Osteoblast (primary cell): ENCODE measurements around the gene CXXC5. TPM values are rescaled to one million over a fixed set of nuclear protein-coding genes. Genes with fewer than 3 reads are reported as not detected.

ENCODE experiments used
- DNase-seq: peaks from one replicate; pipeline ENCODE4 v3.0.0; 2011; ENCODE audit warnings: low spot score, mixed read lengths; ENCODE audit not compliant: insufficient read length; ENCODE audit errors: missing footprints
- H2AFZ ChIP-seq: 2 replicates; pipeline ENCODE4 v1.6.0; 2011; ENCODE audit warnings: mild to moderate bottlenecking, low read length
- H3K27ac ChIP-seq: 2 replicates; pipeline ENCODE4 v1.5.1; 2011; ENCODE audit warnings: mild to moderate bottlenecking, low read depth, low read length, moderate library complexity
- H3K27me3 ChIP-seq: 2 replicates; pipeline ENCODE4 v1.6.0; 2012; ENCODE audit warnings: mild to moderate bottlenecking, control low read depth, inconsistent platforms, low read length, moderate library complexity; ENCODE audit not compliant: insufficient read depth
- H3K36me3 ChIP-seq: 2 replicates; pipeline ENCODE4 v1.5.1; 2011; ENCODE audit warnings: mild to moderate bottlenecking, low read length, control low read depth, moderate library complexity; ENCODE audit not compliant: insufficient read depth
- H3K4me1 ChIP-seq: 2 replicates; pipeline ENCODE4 v1.5.1; 2011; ENCODE audit warnings: mild to moderate bottlenecking, low read length, control low read depth, moderate library complexity; ENCODE audit not compliant: insufficient read depth
- H3K4me2 ChIP-seq: 2 replicates; pipeline ENCODE4 v1.6.0; 2011; ENCODE audit warnings: mild to moderate bottlenecking, low read length; ENCODE audit not compliant: insufficient read depth
- H3K4me3 ChIP-seq: fragments of 200-600 bp; sonication (generic); 3 replicates; pipeline ENCODE4 v1.5.1; 2012; ENCODE audit warnings: mild to moderate bottlenecking, low read length, inconsistent platforms; ENCODE audit not compliant: insufficient read depth
- H3K79me2 ChIP-seq: 2 replicates; pipeline ENCODE4 v1.6.0; 2012; ENCODE audit warnings: mild to moderate bottlenecking, low read length, control low read depth, inconsistent platforms; ENCODE audit not compliant: insufficient read depth
- H3K9me3 ChIP-seq: 2 replicates; pipeline ENCODE4 v1.5.1; 2011; ENCODE audit warnings: low read depth, low read length, control low read depth
- H4K20me1 ChIP-seq: 2 replicates; pipeline ENCODE4 v1.6.0; 2012; ENCODE audit warnings: mild to moderate bottlenecking, low read length, control low read depth; ENCODE audit not compliant: insufficient read depth
- CTCF ChIP-seq: IDR thresholded peaks from 2 replicates; pipeline ENCODE4 v1.5.1; 2011; ENCODE audit warnings: mild to moderate bottlenecking, low read depth, low read length, moderate library complexity; ENCODE audit errors: extremely low read depth
- total RNA-seq: library from RNA; depleted of rRNA; stranded (reverse); fragments of >200 nt; gene quantifications from 2 replicates; pipeline ENCODE4 v1.2.3, GENCODE V29; 2012

CXXC5 gene
- total RNA-seq, 1 donor, result 186 TPM

- H3K79me2 ChIP-seq, result peaks cover 52% of the 10 kb centered on the region
- H4K20me1 ChIP-seq, result peaks cover 17% of the 10 kb centered on the region
- H3K9me3 ChIP-seq, result no peaks in the 10 kb centered on the region
- H3K4me1 ChIP-seq, result peaks cover 22% of the 10 kb centered on the region
- H3K27me3 ChIP-seq, result no peaks in the 10 kb centered on the region
- H3K4me3 ChIP-seq, result peak overlapping the region; percentile 93
- peak overlapping the region; percentile 76 for H3K4me2 ChIP-seq
- no peak for TF ChIP-seq CTCF
- no peaks in the 10 kb centered on the region for H3K36me3 ChIP-seq
- peak overlapping the region; percentile 6 for H2AFZ ChIP-seq
- no peak overlapping the region for H3K27ac ChIP-seq
- DNase-seq, result no peak
Observed at GRCh38 chr5:139647506-139648204, 494 bp upstream of the CXXC5 start.

- peaks cover 2% of the 10 kb centered on the region for H3K36me3 ChIP-seq
- TF ChIP-seq CTCF, result no peak
- peaks cover 69% of the 10 kb centered on the region for H3K79me2 ChIP-seq
- no peaks in the 10 kb centered on the region for H3K27me3 ChIP-seq
- peak; percentile 87 for DNase-seq
- H3K4me1 ChIP-seq, result peaks cover 39% of the 10 kb centered on the region
- H3K4me3 ChIP-seq, result peak overlapping the region; percentile 93
- peak overlapping the region; percentile 93 for H3K4me2 ChIP-seq
- H3K27ac ChIP-seq, result peak overlapping the region; percentile 71
- H2AFZ ChIP-seq, result no peak overlapping the region
- peaks cover 34% of the 10 kb centered on the region for H4K20me1 ChIP-seq
- H3K9me3 ChIP-seq, result no peaks in the 10 kb centered on the region
Observed at GRCh38 chr5:139649082-139649991, 1.2 kb downstream of the CXXC5 start.

- Histone ChIP-seq H2AFZ (no peak overlapping the region), H3K79me2 (peaks cover 77% of the 10 kb centered on the region), H3K27me3 (no peaks in the 10 kb centered on the region), H3K4me1 (peaks cover 47% of the 10 kb centered on the region), H3K9me3 (no peaks in the 10 kb centered on the region), H4K20me1 (peaks cover 34% of the 10 kb centered on the region), H3K27ac (peak overlapping the region; percentile 71), H3K36me3 (peaks cover 5% of the 10 kb centered on the region), H3K4me2 (peak overlapping the region; percentile 93), H3K4me3 (peak overlapping the region; percentile 93)
- peak; percentile 91 for DNase-seq
- TF ChIP-seq CTCF, result no peak
Observed at GRCh38 chr5:139650031-139650688, 2.0 kb downstream of the CXXC5 start.
